LHCN-M2 (cell line): Measurements from ENCODE around the gene PTGIS. TPM values are rescaled to one million over a fixed set of nuclear protein-coding genes. Genes with fewer than 3 reads are reported as not detected.

Experiments
- DNase-seq: peaks from one replicate; pipeline ENCODE4 v3.0.0-alpha.2; 2012; ENCODE audit warnings: low read depth
- total RNA-seq: library from RNA; depleted of rRNA; stranded (reverse); fragments of >200 nt; gene quantifications from 2 replicates; pipeline ENCODE4 v1.2.3, GENCODE V29; 2014; rRNA removed

Gene PTGIS
- total RNA-seq, 1 experiment from 2014 or later = 0.92 TPM

DNA sequence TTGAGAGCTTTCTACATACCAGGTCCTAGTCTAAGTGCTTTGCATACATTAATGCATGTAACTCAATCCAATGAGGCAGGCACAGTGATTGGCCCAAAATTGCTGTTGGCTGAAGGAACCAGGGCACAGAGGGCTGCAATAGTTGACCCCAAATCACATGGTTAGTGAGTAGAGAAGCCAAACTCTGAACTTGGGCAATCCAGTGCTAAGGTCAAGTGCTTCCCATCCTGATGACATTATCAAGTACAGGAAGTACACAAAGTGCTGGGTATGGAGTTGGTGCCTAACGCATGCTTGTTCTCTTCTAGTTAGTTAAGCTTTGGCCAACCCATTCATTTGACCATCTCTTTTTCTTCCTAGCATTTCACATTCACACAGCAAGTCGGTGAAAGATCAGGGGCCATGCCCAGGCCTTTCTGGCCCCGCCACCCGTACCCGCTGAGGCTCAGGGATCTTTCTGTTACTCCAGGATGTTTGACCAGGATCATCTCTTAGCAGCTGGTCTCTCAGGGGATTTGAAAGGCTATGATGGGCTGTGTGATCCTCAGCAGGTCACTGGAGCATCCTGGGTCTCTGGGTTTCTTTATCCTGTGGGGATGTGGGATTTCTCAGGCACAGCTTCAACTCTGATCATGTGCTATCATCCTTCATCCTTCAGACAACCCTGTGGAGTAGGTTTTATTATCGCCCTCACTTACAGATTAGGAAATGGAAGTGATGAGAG is 92.5 kb downstream of the PTGIS start:
- no peak for DNase-seq

DNA sequence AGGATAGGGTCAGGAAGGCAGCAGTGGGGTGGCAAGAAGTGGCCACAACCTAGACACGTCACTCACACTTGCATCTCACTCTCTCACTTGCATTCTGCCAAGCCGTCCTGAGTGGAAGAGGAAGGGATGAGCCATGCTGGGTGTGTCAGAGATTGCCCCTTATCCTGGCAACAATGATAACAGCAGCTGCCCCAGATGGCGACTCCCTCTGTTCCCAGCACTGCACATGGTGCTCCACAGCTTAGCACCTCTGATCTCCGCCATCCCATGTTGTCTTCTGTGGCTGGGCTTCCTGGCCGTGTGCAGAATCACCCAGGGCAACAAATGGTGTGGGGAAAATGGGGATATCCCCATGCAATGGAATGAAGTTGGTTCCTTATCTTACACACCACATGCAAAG is 96.5 kb downstream of the PTGIS start:
- no peak for DNase-seq

DNA sequence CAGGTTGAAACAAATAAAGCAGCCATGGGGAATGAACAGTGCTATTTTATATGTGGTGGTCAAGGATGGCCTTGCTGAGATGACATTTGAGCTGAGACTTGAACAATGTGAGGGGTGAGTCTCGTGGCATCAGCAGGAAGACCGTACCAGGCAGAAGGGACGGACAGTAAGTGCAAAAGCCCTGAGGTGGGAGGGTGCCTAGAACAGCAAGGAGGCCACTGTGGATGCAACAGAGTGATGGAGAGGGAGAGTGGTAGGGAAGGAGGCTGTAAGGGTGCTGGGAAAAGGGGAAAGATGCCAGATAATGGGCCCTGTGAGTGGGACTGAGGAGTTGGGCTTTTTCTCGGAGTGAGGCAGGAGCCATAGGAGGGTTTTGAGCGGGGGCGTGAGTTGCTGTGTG is 97.0 kb downstream of the PTGIS start:
- DNase-seq = no peak

DNA sequence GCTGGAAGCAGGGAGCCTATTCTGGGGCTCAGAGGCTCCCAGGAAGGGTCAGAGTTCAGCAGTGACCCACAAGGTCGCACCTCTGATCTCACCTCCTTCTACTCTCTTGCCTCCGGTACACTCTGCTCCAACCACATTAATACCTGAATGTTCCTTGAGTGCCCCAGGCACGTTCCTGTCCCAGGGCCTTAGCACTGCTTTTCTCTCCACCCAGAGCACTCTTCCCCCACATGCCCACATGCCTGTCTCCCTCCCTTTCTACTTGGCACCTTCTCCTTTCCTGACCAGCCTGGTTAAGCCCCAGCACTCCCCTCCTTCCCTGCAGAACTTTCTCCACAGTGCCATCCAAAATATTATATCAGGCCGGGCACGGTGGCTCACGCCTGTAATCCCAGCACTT is 98.9 kb downstream of the PTGIS start:
- DNase-seq = no peak

DNA sequence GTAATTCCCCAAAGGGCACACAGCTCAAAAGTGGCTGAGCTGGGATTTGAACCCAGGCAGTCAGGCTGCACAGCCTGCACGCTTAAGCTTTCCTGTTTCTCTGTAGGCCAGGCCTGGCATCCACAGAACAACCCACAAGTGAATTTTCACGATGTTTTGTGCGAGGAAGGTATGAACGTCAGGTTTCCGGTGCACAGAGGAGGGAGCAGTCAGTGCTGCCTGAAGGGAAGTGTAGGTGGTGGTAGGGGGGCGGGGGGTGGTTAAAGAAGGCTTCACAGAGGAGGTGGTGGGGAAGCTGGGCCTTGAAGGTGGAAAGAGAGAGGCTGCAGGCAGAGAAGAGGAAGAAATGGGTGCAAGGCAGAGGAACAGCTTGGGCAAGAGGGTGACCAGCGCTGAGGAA is 99.5 kb downstream of the PTGIS start:
- no peak for DNase-seq

DNA sequence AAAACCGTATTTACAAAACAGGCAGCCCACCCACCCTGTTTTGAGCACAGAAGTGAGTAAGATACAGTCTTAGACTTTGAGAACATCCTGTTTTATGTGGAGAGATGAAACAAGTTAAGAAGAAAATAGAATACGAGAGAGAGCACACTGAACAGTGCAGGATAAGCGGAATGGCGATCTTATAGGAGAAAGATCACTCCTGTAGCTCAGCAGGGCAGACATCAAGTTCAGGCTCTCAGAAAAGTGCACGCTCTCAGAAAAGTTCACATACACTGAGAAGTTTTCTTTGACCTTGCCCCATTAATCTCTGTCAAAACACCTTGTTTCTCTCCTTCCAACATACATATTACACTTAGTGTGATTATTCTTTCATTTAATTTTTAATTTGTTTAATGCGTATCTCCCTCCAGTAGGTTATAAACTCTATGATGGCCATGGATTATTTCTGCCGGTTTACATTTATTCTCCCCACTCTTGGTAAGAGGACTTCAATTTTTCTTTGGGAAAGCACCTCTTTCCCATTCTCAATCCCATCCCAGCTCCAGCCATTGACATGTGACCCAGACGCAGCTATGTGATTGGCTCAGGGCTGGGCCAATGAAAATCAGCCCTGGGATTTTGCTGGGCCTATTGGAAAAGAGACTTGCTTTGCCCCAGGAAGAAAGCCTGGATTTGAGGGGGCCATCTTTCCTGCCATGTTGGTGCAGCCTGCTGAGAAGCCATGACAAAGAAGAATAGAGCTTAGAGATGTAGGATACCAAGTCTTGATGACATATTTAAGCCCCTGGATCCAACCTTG is 101.6 kb downstream of the PTGIS start:
- DNase-seq = no peak

DNA sequence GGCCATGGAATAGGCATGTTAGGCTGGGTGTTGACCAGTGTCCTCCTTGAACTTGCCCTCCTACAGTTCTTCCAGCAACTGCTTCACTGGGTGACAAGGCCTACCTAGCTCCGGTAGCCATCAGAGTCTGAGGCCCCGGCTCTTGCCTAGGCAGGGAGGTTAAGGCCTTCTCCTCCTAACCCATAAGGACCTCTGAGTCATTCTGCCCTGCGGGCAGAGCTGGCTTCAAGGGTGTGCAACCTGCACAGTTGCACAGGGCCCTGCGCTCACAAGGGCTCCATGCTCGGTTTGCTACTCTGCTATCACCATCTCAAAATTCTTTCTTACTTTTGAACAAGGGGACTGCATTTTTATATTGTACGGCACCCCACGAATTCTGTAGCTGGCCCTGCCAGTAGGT is 103.4 kb downstream of the PTGIS start:
- no peak for DNase-seq

DNA sequence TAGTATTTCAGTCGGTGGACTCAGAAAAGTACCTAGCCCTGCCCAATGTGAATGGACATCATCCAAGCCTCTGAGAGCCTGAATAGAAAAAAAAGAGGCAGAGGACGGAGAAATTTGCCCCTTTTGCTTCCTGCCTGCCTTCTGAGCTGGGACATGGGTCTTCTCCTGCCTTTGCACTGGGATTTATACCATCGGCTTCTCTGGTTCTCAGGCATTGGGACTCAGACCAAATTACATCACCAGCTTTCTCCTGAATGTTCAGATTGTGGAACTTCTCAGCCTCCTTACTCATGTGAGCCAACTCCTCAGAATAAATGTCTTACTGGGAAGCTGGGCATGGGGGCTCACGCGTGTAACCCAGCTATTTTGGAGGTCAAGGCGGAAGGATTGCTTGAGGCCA is 105.3 kb downstream of the PTGIS start:
- no peak for DNase-seq

DNA sequence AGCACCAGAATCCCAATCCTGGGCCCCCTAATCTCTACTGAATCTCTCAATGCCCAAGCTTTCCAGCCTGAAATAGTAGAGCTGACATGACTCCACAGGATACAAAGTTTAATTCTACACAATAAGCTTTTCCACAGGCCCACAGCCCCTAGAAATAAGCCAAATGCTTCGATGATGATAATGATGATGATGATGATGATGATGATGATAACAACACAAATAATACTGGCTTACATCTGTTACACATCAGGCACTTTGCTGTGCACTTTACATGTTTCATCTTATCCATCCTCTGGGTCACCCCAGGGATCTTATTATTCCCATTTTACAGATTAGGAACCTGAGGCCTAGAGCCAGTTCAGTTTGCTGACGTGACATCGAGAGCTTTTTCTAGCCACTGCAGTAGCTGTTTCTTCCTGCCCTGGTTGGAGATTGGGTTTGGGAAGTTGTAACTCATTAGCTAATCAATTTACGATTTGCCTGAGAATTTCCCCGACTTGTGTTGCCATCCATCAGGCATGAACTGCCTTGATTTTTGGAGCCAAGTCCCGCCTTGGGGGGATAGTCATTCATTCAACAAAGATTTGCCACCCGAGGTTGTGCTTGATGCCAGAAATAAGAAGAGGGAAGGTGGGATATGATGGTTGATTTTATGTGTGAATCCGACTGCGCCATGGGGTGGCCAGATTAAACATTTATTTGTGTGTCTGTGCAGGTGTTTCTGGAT is 105.9 kb downstream of the PTGIS start:
- DNase-seq = no peak

DNA sequence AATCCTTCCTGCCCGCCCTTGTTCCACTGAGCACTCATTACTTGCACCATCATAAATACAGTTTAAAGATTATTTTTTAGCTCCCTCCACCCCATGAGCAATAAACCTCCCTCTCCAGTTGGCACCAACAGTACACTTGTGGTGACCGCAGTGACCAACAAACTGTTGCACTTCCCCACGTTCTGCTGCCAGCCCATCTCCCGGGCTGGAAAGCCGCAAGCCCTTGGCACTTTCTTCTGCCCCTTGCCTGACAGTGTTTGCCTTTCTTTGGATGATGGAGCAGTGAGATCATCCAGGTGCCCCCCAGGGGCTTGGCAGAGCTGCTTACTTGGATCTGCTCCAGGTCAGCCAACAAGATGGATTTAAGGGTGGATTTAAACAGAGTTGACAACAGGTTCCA is 107.0 kb downstream of the PTGIS start:
- DNase-seq = peak; percentile 15

DNA sequence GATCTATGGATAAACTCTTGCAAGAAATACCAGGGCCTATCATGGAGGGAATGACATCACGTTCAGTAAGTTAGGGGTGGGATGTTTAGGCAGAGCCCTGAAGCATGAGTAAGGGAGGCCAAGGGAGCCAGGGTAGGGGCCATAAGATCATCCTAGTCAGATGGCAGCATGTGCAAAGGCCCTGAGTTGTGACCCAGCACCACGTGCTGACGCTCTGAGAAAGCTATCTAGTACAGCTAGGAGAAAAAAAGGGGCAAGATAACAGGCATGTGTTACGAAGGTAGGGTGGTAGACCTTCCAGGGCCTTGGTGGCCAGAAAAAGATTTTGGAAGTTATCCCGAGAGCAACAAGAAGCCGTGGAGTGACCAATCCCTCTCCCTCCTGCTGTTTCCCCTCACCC is 107.8 kb downstream of the PTGIS start:
- no peak for DNase-seq

DNA sequence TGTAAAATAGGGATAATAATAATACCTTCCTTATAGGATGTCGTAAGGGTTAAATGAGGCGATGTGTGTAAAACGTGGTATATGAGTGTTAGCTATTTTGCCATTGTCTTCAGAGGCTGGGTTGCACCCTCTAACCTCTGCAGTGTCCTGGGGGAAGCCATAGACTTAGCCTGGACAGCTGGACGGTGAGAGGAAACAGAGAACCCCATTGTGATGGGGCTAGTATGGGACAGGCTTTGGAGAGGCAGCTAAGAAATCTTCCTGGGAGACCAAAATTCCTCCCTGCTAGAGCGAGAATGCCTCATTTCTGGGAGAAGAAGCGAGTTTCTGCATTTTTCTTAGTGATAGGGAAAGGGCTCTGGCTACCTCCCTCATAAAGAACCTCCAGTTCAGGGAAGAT is 108.3 kb downstream of the PTGIS start:
- no peak for DNase-seq

DNA sequence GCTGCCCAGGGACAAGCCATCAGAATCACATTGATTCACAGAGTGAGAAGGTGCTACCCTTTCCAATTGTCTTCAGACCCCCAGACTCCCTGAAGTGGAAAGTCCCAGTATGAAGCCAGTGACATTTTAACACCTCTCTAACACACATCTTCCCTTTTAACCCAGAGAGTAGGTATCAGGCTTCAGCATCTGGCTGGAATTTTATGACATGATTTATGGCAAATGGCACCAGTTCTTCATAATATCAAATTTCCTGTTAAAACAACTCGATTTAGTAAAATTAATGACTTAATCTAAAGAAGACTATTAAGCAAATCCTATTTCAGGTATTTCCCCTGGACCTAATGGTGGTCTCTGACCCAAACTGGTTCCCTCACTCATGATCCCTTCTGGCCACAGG is 110.5 kb downstream of the PTGIS start:
- DNase-seq = no peak

DNA sequence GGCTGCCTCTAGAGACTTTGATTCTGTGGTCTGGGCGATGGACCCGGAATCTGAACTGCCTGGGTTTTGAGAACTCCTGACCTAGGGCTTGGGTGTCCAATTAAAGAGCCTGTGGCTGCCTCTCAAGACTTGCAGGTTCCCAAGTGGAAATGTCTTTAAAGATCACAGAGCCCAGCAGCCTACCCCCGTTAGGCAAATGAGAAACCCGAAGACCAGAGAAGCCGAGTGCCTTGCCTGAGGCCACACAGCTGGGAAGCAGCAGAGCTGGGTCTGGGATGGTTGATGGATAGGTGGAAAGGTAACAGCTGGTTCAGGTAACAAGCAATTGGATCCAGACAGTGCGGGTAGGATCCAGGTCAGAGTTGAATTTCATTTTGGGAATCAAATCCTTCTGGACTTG is 111.3 kb downstream of the PTGIS start:
- no peak for DNase-seq

DNA sequence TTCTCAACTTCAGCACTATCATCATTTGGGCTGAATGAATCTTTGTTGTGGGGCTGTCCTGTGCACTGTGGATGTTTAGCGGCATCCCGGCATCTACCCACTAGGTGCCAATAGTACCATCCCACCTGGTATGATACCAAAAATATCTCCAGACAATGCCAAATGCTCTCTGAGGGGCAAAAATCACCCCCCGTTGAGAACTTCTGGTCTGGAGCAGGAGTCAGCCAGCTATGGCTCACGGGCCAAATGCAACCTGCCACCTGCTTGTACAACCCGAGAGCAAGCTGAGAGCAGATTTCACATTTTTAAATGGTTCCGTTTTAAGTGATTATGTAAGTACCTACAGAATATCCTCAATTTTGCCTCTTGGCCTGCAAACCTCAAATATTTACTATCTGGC is 112.2 kb downstream of the PTGIS start:
- no peak for DNase-seq

Other genes with a start within 250 kb of the PTGIS start
- 0.19 and 0.40 TPM in 2 replicates for gene KCNB1, start 85.5 kb downstream of the PTGIS start, total RNA-seq
- 29.1 and 31.5 TPM in 2 replicates for gene B4GALT5, start 145.7 kb upstream of the PTGIS start, total RNA-seq
- 7.2 and 8.5 TPM in 2 replicates for gene SLC9A8, start 244.7 kb upstream of the PTGIS start, total RNA-seq